A673 (cell line): Measurements from ENCODE around the gene HLCS. TPM values are rescaled to one million over a fixed set of nuclear protein-coding genes. Genes with fewer than 3 reads are reported as not detected.

Source experiments
- BruUV-seq: library from RNA; stranded (reverse); fragments of 400-500 nt; replicated peaks from 2 replicates; lab custom pipeline; 2021; lab: Mats Ljungman, UMichigan
- CTCF ChIA-PET: fragments of 300-600 bp; sonication (Branson Sonifier 250); formaldehyde crosslinking; loops from one replicate; lab custom pipeline; 2022; ENCODE audit warnings: antibody characterized with exemption; lab: Charles Lee
- POLR2A ChIA-PET: fragments of 300-600 bp; sonication (Branson Sonifier 250); formaldehyde crosslinking; loops from one replicate; lab custom pipeline; 2022; ENCODE audit warnings: antibody characterized with exemption; ENCODE audit not compliant: low non-redundant PET; lab: Charles Lee
- DNase-seq: peaks from one replicate; pipeline ENCODE4 v3.0.0-alpha.2; 2015; ENCODE audit warnings: low spot score
- H3K27ac ChIP-seq: fragments of 200-600 bp; sonication (generic); 2 replicates; pipeline ENCODE4 v1.5.1; 2016; ENCODE audit warnings: mixed run types, low read depth, mild to moderate bottlenecking, mixed read lengths, antibody characterized with exemption, low read length; ENCODE audit not compliant: poor library complexity, severe bottlenecking
- H3K27me3 ChIP-seq: fragments of 200-600 bp; sonication (generic); replicated peaks from 2 replicates; pipeline ENCODE4 v1.6.1; 2017; ENCODE audit warnings: mixed run types, low read depth, mild to moderate bottlenecking, mixed read lengths, antibody characterized with exemption, low read length; ENCODE audit not compliant: insufficient read depth, poor library complexity
- H3K36me3 ChIP-seq: fragments of 200-600 bp; sonication (generic); 2 replicates; pipeline ENCODE4 v1.6.1; 2016; ENCODE audit warnings: mixed run types, mild to moderate bottlenecking, mixed read lengths, antibody characterized with exemption, low read length; ENCODE audit not compliant: insufficient read depth, poor library complexity, severe bottlenecking
- H3K4me1 ChIP-seq: fragments of 200-600 bp; sonication (generic); 2 replicates; pipeline ENCODE4 v1.6.1; 2017; ENCODE audit warnings: mixed run types, mild to moderate bottlenecking, mixed read lengths, antibody characterized with exemption, low read length; ENCODE audit not compliant: insufficient read depth, poor library complexity, severe bottlenecking
- H3K4me3 ChIP-seq: fragments of 200-600 bp; sonication (generic); 2 replicates; pipeline ENCODE4 v1.5.1; 2016; ENCODE audit warnings: low read depth, mixed run types, mild to moderate bottlenecking, mixed read lengths, low read length; ENCODE audit not compliant: poor library complexity, severe bottlenecking
- H3K9me3 ChIP-seq: fragments of 200-600 bp; sonication (generic); 2 replicates; pipeline ENCODE4 v1.6.1; 2016; ENCODE audit warnings: mixed run types, low read depth, mild to moderate bottlenecking, mixed read lengths, antibody characterized with exemption, low read length; ENCODE audit not compliant: poor library complexity, severe bottlenecking
- EZH2 ChIP-seq: fragments of 200-600 bp; sonication (generic); IDR thresholded peaks from 2 replicates; pipeline ENCODE4 v1.6.1; 2017; ENCODE audit warnings: borderline replicate concordance, low read depth, mild to moderate bottlenecking, mixed read lengths, antibody characterized with exemption, low read length; ENCODE audit not compliant: poor library complexity, severe bottlenecking
- intact Hi-C: fragments of 100-400 bp; cut with micrococcal nuclease; formaldehyde crosslinking; loops from one replicate; pipeline ENCODE4 v1.10.0; 2022; ENCODE audit not compliant: unreplicated experiment
- total RNA-seq: library from RNA; stranded (reverse); gene quantifications from 2 replicates; pipeline ENCODE4 v1.2.3, GENCODE V29; 2021
- TF ChIP-seq, protein P1 (sequence below): fragments of 300-800, 200-600 bp; sonication (generic); conservative IDR thresholded peaks from 2 replicates; pipeline ENCODE4 v1.5.1; 2017; ENCODE audit warnings: low read depth, mild to moderate bottlenecking, antibody characterized with exemption, low read length, moderate library complexity, mixed read lengths

The HLCS gene
- total RNA-seq, 1 experiment from 2014 or later, result 15.3 TPM

DNA sequence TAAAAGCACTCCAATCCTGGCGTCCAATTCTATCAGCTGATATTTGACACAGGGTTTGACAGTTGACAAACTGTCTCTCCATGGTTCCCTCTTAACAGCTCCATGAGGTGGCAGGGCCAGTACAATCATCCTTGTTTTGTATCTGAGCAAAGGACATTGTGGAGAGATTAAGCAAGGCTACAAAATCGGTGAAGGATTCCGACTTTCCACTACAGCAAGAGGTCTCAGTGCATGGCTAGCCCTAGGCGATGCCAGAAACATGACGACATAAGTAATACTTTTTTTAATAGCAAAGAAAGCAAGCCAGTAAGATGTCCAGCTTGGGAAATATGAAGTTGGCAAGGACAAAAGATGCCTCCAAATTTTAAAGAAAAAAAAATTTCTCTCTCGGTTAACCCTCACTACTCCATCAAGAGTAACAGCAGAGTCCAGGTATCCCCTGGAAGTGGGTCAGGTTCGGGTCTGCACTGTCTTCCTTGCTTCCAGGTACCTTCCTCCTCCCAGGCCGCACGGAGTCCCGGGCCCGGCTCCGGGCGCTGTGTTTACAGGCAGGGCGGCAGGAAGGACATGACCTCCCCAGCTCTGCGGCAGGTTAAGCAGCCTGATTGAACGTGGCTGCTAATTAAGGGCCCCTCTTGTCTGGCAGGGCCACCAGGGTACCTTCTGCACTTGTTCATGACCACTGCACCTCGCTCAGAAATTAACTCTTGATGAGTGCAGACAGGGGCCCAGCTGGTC, 161.4 kb downstream of the HLCS start:
- Histone ChIP-seq H3K4me1 (no peaks in the 10 kb centered on the region), H3K9me3 (no peaks in the 10 kb centered on the region), H3K27me3 (no peaks in the 10 kb centered on the region), H3K36me3 (no peaks in the 10 kb centered on the region), H3K27ac (no peak overlapping the region), H3K4me3 (no peak overlapping the region)
- intact Hi-C loops, result no loop called here
- BruUV-seq, result no TSS peak
- ChIA-PET POLR2A (interaction anchor here (0.7 kb wide), 1 partner anchor 22 kb away, joined by 4 read pairs; no protein-coding TSS in a partner anchor), CTCF (no interaction called here)
- TF ChIP-seq, protein P1, sequence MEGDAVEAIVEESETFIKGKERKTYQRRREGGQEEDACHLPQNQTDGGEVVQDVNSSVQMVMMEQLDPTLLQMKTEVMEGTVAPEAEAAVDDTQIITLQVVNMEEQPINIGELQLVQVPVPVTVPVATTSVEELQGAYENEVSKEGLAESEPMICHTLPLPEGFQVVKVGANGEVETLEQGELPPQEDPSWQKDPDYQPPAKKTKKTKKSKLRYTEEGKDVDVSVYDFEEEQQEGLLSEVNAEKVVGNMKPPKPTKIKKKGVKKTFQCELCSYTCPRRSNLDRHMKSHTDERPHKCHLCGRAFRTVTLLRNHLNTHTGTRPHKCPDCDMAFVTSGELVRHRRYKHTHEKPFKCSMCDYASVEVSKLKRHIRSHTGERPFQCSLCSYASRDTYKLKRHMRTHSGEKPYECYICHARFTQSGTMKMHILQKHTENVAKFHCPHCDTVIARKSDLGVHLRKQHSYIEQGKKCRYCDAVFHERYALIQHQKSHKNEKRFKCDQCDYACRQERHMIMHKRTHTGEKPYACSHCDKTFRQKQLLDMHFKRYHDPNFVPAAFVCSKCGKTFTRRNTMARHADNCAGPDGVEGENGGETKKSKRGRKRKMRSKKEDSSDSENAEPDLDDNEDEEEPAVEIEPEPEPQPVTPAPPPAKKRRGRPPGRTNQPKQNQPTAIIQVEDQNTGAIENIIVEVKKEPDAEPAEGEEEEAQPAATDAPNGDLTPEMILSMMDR, result no peak
- no peak for TF ChIP-seq EZH2
- no peak for DNase-seq

DNA sequence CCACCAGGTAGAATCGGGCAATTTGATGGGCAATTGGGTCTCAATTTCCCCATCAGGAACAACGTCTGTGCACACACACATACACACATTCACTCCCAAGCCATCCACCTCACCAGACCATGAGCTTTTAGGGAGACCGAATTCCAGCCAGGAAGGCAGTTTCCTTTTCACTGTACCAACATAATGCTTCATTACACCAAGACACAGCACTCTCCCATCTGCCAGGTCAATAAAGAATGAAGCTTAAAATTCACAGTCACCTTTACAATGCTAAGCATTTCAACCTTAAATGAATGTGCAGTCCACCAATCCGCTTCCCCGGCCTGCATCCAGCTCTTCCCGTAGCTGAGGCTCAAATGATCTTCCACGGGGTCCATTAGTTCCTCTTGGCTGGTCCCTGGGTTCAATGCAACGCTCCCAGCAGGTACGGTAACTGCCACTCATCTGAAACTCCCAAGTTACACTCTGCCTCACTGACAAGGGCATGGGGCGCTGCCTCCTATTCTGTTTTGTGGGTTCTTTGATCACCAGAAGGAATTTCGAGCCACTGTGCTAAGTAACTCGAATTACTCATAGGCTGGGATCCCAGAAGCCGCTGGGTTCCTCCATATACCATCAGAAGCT, 162.5 kb downstream of the HLCS start:
- no peaks in the 10 kb centered on the region for H3K36me3 ChIP-seq
- no peaks in the 10 kb centered on the region for H3K27me3 ChIP-seq
- no peak overlapping the region for H3K4me3 ChIP-seq
- ChIA-PET POLR2A (no interaction called here), CTCF (no interaction called here)
- H3K4me1 ChIP-seq, result no peaks in the 10 kb centered on the region
- TF ChIP-seq, protein P1, result no peak
- TF ChIP-seq EZH2, result no peak
- no TSS peak for BruUV-seq
- DNase-seq, result no peak
- intact Hi-C loops, result no loop called here
- H3K27ac ChIP-seq, result no peak overlapping the region
- H3K9me3 ChIP-seq, result peaks cover 1% of the 10 kb centered on the region

DNA sequence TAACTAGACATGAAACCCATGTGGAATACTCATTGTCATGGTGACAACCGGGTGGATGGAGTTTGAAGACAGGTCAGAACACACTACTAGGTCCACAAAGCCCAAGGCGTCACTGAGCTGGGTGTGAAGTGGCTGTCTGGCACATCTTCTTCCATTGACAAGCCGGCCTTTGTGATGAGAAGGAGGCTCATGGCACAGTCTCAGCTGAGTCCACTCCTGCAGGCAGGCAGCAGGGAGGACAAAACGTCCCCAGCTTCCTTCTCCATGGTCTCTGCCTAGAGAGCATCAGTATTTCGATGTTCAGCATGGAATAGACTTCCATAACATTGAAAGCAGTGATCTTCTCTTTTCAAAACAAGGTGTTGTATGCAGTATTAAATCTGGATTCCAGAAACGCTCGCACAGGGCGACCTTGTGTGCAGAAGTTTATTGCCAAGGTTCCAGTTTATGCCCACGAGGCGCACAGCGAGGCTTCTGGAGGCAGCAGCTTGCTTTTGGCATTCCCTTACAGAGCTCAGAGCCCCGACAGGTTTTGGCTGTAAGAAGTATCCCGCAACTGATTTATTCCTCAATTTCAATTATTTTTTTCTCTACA, 163.3 kb downstream of the HLCS start:
- no TSS peak for BruUV-seq
- no peak for DNase-seq
- no peak overlapping the region for H3K27ac ChIP-seq
- intact Hi-C loops, result no loop called here
- no peaks in the 10 kb centered on the region for H3K27me3 ChIP-seq
- TF ChIP-seq EZH2, result no peak
- TF ChIP-seq, protein P1, result no peak
- H3K9me3 ChIP-seq, result peaks cover 8% of the 10 kb centered on the region
- H3K36me3 ChIP-seq, result no peaks in the 10 kb centered on the region
- ChIA-PET CTCF (no interaction called here), POLR2A (no interaction called here)
- no peak overlapping the region for H3K4me3 ChIP-seq
- no peaks in the 10 kb centered on the region for H3K4me1 ChIP-seq
